ENCODE measurements around the gene PRR7.
A peak's percentile ranks its signal among the peaks of the same experiment; 100 is the strongest.

Gene PRR7

DNA sequence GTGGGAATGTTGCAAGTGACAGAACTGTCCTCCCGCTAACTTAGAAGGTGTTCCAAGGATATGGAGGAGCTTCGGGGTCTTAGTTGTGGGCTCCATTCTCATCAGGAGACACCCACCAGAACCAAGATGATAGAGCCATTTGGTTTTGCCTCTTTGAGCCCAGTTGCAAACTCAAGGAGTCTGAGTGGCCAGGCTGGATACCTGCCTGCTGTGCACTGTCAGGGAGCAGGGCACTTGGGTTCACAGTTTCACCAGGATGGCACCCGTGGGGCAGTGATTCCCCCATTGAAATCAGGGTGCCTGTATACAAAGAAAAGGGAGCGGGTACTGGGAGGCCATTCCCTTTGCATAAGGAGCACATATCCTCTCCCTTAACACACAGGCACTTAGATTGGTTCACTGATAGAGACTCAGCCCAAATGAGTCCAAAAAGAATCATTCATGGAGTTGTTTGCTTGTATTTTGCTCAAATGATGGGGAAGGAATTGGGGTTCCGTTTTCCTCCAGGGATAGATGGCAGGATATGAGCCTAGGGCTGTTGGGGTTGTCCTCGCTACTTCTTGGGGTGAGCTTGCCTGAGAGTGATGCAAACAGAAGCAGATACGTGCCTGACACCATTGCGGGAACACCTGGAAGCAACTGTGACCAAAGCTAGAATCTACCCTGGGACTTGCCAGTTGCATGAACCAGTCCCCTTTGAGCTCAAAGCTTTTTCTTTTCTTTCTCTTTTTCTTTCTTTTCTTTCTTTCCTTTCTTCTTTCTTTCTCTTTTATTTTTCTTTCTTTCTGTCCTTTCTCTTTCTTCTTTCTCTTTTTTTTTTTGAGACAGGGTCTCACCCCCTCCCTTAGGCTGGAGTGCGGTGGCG, 1.3 kb upstream of the PRR7 start:
- no peak overlapping the region for H2AFZ ChIP-seq (ENCODE audit: low read depth, low read length)
- peaks cover 54% of the 10 kb centered on the region for H3K4me1 ChIP-seq (ENCODE audit: insufficient read depth, low read length)
- H3K36me3 ChIP-seq (ENCODE audit: insufficient read depth, low read length), result peaks cover 5% of the 10 kb centered on the region
- no peaks in the 10 kb centered on the region for H3K27me3 ChIP-seq (ENCODE audit: insufficient read depth, low read length)
- no peaks in the 10 kb centered on the region for H3K9me3 ChIP-seq (ENCODE audit: low read length)
- peak overlapping the region; percentile 50 for H3K4me3 ChIP-seq (ENCODE audit: low read length)

- Histone ChIP-seq H2AFZ (ENCODE audit: low read depth, low read length) (no peak overlapping the region), H3K4me1 (ENCODE audit: insufficient read depth, low read length) (peaks cover 59% of the 10 kb centered on the region), H3K9me3 (ENCODE audit: low read length) (no peaks in the 10 kb centered on the region), H3K36me3 (ENCODE audit: insufficient read depth, low read length) (peaks cover 5% of the 10 kb centered on the region), H3K4me3 (ENCODE audit: low read length) (peak overlapping the region; percentile 50), H3K27me3 (ENCODE audit: insufficient read depth, low read length) (no peaks in the 10 kb centered on the region)
Measured at GRCh38 chr5:177445917-177446199, 756 bp upstream of the PRR7 start.

- Histone ChIP-seq H3K4me3 (ENCODE audit: low read length) (peak overlapping the region; percentile 50), H3K4me1 (ENCODE audit: insufficient read depth, low read length) (peaks cover 59% of the 10 kb centered on the region), H3K9me3 (ENCODE audit: low read length) (no peaks in the 10 kb centered on the region), H3K36me3 (ENCODE audit: insufficient read depth, low read length) (peaks cover 3% of the 10 kb centered on the region), H2AFZ (ENCODE audit: low read depth, low read length) (no peak overlapping the region), H3K27me3 (ENCODE audit: insufficient read depth, low read length) (no peaks in the 10 kb centered on the region)
Measured at GRCh38 chr5:177447066-177447610, 524 bp downstream of the PRR7 start.

DNA sequence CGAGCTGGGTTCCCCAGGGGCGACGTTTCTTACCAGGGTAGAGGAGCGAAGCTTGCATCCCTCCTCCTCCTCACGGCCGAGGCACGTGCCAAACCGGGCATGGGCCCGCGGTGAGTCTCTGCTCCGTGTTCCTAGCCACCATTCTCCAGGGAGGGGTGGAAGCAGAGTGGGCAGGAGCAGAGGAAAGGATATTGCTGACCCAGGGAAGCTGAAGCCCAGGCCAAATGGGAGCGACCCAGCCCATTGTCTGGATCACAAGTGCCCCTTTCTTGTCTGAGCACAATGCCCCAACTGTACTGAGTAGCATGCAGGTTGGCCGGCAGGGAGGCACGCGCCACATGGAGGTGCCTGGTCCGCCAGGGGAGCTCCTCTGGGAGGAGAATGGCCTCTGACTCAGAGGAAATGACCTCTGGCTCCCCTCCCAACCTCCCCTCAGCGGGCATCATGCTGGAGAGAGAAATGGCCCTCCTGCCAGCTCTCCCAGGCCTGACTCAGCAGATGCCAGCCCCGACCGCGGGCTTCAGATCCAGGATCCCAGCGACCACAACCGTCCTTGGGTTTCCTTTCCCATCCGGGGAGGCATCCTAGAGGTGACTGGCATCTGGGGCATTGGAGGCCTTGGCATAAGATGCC, 1.1 kb downstream of the PRR7 start:
- no peaks in the 10 kb centered on the region for H3K9me3 ChIP-seq (ENCODE audit: low read length)
- H3K36me3 ChIP-seq (ENCODE audit: insufficient read depth, low read length), result peaks cover 3% of the 10 kb centered on the region
- peak overlapping the region; percentile 4 for H3K4me3 ChIP-seq (ENCODE audit: low read length)
- no peak overlapping the region for H2AFZ ChIP-seq (ENCODE audit: low read depth, low read length)
- no peaks in the 10 kb centered on the region for H3K27me3 ChIP-seq (ENCODE audit: insufficient read depth, low read length)
- peaks cover 61% of the 10 kb centered on the region for H3K4me1 ChIP-seq (ENCODE audit: insufficient read depth, low read length)

DNA sequence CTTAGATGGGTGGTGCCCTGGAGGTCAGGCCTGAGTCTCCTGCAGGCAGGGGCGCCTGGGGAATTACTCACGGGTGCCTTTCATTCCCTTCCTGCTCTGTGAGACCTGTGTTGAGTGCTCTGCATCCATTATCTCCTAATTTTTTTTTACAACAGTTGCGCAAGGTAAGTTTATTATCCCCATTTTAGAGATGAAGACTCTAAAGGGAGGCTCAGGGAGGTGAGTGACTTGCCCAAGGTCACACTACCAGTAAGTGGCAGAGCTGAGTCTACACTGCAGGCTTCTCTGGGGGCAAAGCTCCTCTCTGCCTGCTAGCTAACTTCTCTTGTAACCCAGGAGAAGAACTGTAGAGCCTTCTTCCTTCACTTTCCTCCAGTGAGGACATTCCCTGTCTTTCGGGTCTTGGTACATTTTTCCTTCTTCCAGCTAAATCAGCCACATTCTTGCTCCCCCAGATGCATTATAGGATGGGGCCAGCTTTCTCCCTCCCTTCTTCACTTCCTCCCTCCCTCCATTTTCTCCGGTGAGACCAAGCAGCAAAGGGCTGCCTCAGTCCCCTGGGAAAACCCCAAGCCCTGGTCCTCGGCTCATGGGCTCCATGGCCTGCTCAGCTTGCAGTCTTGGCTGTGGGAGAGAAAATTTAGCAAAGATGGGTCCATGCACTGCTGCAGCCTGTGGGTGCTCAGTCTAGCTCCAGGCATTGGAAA, 1.8 kb downstream of the PRR7 start:
- no peak overlapping the region for H3K4me3 ChIP-seq (ENCODE audit: low read length)
- peaks cover 62% of the 10 kb centered on the region for H3K4me1 ChIP-seq (ENCODE audit: insufficient read depth, low read length)
- H3K9me3 ChIP-seq (ENCODE audit: low read length), result no peaks in the 10 kb centered on the region
- H3K27me3 ChIP-seq (ENCODE audit: insufficient read depth, low read length), result no peaks in the 10 kb centered on the region
- no peak overlapping the region for H2AFZ ChIP-seq (ENCODE audit: low read depth, low read length)
- peaks cover 9% of the 10 kb centered on the region for H3K36me3 ChIP-seq (ENCODE audit: insufficient read depth, low read length)

DNA sequence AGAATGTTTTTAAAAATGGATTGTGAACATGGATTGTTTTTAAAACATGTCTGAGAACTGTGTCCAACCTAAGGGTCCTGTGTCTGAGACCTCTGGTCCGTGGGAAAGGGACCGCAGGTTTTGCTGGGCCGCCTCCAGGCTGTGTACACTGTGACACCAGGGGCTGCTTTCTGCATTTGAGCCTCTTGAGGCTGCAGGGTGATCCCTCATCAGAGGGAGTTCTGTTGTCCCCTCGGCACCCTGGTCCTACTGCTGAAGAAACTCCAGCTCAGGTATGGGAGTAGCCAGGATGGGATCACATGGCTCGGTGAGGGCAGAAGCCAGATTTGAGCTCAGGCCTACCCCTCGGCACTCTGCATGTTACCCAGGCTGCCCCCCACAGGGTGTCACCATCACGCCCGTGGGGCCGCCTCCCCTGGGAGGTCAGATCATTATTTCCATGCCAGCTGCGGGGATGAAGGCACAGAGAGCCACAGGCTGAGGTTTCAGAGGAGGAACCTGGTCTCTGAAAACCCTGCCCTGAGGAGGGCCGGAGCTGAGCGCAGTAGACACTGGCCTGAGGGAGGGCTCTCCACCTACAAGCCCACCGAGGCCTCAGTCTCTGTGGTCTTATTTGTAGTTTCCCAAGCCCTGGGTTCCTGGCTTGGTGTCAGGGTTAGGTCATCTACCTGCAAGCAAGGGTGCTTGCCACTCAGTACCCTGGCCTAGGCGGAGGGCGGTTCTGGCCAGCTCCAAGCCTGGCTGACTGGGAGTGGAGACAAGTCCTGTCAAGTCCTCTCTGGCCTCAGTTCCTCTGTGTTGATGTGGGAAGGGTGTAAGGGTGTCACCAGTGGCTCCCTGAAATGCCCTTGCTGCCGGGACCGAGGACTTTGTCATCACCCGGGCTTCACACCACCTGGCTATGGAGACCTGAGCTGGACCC, 2.8 kb downstream of the PRR7 start:
- peaks cover 57% of the 10 kb centered on the region for H3K4me1 ChIP-seq (ENCODE audit: insufficient read depth, low read length)
- H3K9me3 ChIP-seq (ENCODE audit: low read length), result no peaks in the 10 kb centered on the region
- H2AFZ ChIP-seq (ENCODE audit: low read depth, low read length), result no peak overlapping the region
- no peaks in the 10 kb centered on the region for H3K27me3 ChIP-seq (ENCODE audit: insufficient read depth, low read length)
- H3K36me3 ChIP-seq (ENCODE audit: insufficient read depth, low read length), result peaks cover 15% of the 10 kb centered on the region
- H3K4me3 ChIP-seq (ENCODE audit: low read length), result no peak overlapping the region

DNA sequence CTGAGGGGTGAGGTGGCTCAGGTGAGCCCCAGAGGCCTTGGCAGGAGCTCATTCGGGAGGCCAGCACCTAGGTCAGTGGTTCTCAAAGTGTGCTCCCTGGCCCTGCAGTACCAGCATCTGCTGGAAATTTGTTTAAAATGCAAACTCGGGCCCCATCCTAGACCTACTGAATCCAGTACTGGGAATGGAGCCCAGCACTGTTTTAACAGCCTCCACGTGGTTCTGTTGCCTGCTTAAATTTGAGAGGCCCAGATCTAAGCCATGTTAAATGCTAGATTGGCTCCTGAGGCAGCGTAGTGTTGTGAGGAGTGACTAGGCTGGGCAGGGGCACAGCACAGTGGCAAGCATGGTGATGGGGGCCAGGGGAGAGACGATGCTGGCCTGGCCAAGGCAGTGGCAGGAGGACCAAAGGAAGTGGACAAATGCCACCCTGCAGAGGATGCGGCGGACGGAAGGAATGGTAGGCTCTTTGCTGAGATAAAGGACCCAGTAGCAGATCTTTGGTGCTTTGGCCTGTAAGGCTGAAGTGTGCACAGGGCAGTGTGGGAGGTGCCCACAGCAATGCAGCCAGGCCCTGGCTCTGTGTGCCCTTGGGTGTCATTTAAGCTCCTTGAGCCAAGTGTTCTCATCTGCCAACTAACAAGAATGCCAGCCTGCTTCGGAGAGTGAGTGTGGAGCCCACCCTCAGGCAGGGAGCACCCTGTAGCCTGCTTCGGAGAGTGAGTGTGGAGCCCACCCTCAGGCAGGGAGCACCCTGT, 4.2 kb downstream of the PRR7 start:
- no peaks in the 10 kb centered on the region for H3K27me3 ChIP-seq (ENCODE audit: insufficient read depth, low read length)
- H3K9me3 ChIP-seq (ENCODE audit: low read length), result no peaks in the 10 kb centered on the region

DNA sequence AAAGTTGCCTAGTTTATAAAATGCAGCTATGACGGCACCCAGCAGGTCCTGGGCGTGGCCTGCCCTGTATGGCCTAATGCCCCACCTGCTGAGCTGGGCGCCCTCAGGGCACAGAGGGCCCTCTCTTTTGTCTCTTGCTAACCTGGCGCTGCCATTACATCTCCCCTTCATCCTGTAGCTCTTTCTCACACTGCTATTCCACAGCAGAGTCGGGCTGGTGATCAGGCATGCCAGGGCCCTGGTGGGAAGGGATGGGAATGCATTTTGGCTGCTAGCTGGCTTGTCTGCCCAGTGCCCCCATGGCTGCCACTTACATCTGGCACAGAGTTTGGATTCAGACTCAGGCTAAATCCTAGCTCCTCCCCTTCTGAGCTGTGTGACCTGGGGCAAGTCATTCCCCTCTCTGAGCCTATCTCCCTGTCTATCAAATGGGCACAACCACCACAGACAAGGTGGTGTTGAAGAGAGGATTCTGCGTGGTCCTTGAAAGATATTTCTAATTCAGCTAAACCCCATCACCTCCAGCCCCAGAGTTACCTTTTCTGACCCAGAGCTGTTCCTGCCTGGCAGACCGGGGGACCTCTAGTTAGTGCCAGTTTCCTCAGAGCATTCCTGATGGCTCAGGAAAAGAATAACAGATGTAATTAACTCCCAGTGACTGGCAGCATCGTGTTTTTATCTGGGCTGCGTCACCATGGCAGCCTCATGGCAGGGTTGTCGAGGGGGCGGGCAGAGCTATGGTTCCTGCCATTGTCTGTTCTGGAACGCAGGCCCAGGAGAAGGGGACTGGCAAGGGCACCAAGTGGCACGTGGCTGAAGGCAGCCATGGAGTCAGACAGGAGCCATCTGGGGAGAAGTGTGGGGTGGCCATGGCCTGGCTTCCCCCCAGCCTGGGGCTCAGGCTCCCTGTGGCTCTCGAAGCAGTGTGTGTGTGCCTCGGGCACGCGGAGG, 6.3 kb downstream of the PRR7 start:
- Histone ChIP-seq H3K9me3 (ENCODE audit: low read length) (no peaks in the 10 kb centered on the region), H2AFZ (ENCODE audit: low read depth, low read length) (no peak overlapping the region), H3K4me1 (ENCODE audit: insufficient read depth, low read length) (peaks cover 44% of the 10 kb centered on the region), H3K4me3 (ENCODE audit: low read length) (no peak overlapping the region), H3K36me3 (ENCODE audit: insufficient read depth, low read length) (peaks cover 35% of the 10 kb centered on the region), H3K27me3 (ENCODE audit: insufficient read depth, low read length) (no peaks in the 10 kb centered on the region)

More for the DNA sequence above, 4.2 kb downstream of the PRR7 start:
- Histone ChIP-seq H3K4me3 (ENCODE audit: low read length) (no peak overlapping the region), H3K36me3 (ENCODE audit: insufficient read depth, low read length) (peaks cover 19% of the 10 kb centered on the region), H2AFZ (ENCODE audit: low read depth, low read length) (no peak overlapping the region), H3K4me1 (ENCODE audit: insufficient read depth, low read length) (peaks cover 43% of the 10 kb centered on the region)

- no peaks in the 10 kb centered on the region for H3K9me3 ChIP-seq (ENCODE audit: low read length)
- H2AFZ ChIP-seq (ENCODE audit: low read depth, low read length), result no peak overlapping the region
- no peaks in the 10 kb centered on the region for H3K27me3 ChIP-seq (ENCODE audit: insufficient read depth, low read length)
- H3K4me3 ChIP-seq (ENCODE audit: low read length), result no peak overlapping the region
- H3K4me1 ChIP-seq (ENCODE audit: insufficient read depth, low read length), result peaks cover 44% of the 10 kb centered on the region
- H3K36me3 ChIP-seq (ENCODE audit: insufficient read depth, low read length), result peaks cover 44% of the 10 kb centered on the region
Measured at GRCh38 chr5:177453852-177454396, 7.3 kb downstream of the PRR7 start.

DNA sequence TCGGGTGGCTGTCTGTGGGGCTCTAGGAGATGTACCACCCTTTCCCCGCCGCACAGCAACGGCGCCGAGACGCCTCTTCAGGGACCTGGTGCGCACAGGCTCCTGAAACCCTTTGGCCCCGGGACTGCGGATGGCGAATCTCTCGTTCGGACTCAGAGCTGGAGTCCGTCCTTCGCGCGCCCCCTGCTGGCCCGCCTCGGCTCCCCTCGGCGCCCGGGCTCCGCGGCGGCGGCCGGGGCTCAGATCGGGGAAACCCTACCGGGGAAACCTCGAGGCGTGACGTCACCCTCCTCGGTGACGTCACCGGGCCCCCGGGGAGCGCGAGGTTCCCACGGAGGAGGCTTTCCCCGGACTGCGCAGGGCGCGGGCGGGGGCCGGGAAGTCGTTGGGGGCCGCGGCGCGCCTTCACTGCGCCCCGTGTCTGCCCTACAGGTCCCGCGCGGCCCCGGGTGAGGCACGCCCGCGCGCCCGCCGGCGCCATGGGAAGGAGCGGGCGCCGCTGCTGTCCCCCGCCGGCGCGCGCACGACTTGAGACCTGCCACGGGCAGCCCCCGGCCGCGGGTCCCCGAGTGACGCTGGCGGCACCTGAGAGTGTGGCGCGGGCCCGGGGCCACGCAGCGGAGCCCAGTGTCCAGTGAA, 7.9 kb downstream of the PRR7 start:
- Histone ChIP-seq H3K36me3 (ENCODE audit: insufficient read depth, low read length) (peaks cover 50% of the 10 kb centered on the region), H3K27me3 (ENCODE audit: insufficient read depth, low read length) (no peaks in the 10 kb centered on the region), H2AFZ (ENCODE audit: low read depth, low read length) (no peak overlapping the region), H3K9me3 (ENCODE audit: low read length) (no peaks in the 10 kb centered on the region), H3K4me3 (ENCODE audit: low read length) (no peak overlapping the region), H3K4me1 (ENCODE audit: insufficient read depth, low read length) (peaks cover 44% of the 10 kb centered on the region)

Data from neuron (in vitro differentiated cells).